ENCODE results near the gene LYSMD4. TPM values are rescaled to one million over a fixed set of nuclear protein-coding genes. Genes with fewer than 3 reads are reported as not detected.

The LYSMD4 gene
- total RNA-seq, 1 experiment from 2014 or later = 8.9 TPM

- no TSS peak for BruUV-seq (replicated peaks)
- POLR2A ChIA-PET (ENCODE audit: unreplicated experiment) = no interaction called here
- Histone ChIP-seq H4K20me1 (ENCODE audit: low read length) (no peaks in the 10 kb centered on the region), H3K27ac (ENCODE audit: low read length) (no peak overlapping the region), H3K27me3 (ENCODE audit: low read length) (no peaks in the 10 kb centered on the region), H3K4me3 (ENCODE audit: low read length) (no peak overlapping the region), H3F3A (ENCODE audit: low read length, unreplicated experiment) (peaks cover 5% of the 10 kb centered on the region), H3K9me3 (ENCODE audit: low read length) (no peaks in the 10 kb centered on the region), H3K9ac (ENCODE audit: low read length) (no peak overlapping the region), H3K4me2 (ENCODE audit: low read length) (peak overlapping the region; percentile 44; the same call in 1 of the 2 replicates), H3K4me1 (ENCODE audit: insufficient read depth, low read length) (peaks cover 34% of the 10 kb centered on the region), H3K79me2 (ENCODE audit: low read length) (no peaks in the 10 kb centered on the region), H3K36me3 (ENCODE audit: low read depth, low read length) (no peaks in the 10 kb centered on the region; the same call in 1 of the 2 replicates), H2AFZ (ENCODE audit: low read length) (no peak overlapping the region), H3K9me2 (replicated peaks; ENCODE audit: low read length) (no peaks in the 10 kb centered on the region)
- no peak for ATAC-seq
- intact Hi-C loops (cut with micrococcal nuclease) = loop anchor here (10.0 kb wide), 1 partner anchor 142 kb away; the partner anchor contains the start of gene MEF2A
- TF ChIP-seq EZH2phosphoT487 (IDR thresholded peaks at IDR 0.05; ENCODE audit: borderline replicate concordance, low read length) (no peak), EZH2 (IDR thresholded peaks at IDR 0.05; ENCODE audit: low read length, unreplicated experiment) (no peak)
- TF ChIP-seq, protein P1, sequence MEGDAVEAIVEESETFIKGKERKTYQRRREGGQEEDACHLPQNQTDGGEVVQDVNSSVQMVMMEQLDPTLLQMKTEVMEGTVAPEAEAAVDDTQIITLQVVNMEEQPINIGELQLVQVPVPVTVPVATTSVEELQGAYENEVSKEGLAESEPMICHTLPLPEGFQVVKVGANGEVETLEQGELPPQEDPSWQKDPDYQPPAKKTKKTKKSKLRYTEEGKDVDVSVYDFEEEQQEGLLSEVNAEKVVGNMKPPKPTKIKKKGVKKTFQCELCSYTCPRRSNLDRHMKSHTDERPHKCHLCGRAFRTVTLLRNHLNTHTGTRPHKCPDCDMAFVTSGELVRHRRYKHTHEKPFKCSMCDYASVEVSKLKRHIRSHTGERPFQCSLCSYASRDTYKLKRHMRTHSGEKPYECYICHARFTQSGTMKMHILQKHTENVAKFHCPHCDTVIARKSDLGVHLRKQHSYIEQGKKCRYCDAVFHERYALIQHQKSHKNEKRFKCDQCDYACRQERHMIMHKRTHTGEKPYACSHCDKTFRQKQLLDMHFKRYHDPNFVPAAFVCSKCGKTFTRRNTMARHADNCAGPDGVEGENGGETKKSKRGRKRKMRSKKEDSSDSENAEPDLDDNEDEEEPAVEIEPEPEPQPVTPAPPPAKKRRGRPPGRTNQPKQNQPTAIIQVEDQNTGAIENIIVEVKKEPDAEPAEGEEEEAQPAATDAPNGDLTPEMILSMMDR (conservative IDR thresholded peaks at IDR 0.05; ENCODE audit: low read depth, low read length) = no peak
- CTCF ChIA-PET = no interaction called here
- no peak for DNase-seq
These were observed 26.5 kb downstream of the LYSMD4 start for GRCh38 chr15:99706557-99707303.

- DNase-seq (peak; percentile 93), ATAC-seq (peak; percentile 61)
- H3K9ac ChIP-seq (ENCODE audit: low read length) = no peak overlapping the region
- POLR2A ChIA-PET (ENCODE audit: unreplicated experiment) = no interaction called here
- no peak overlapping the region for H3K27ac ChIP-seq (ENCODE audit: low read length)
- CTCF ChIA-PET = interaction anchor here (0.5 to 1.5 kb wide), 11 partner anchors 26 to 435 kb away, joined by 3 to 18 read pairs (median 3); partner anchors contain the start of gene LYSMD4
- no peak overlapping the region; the same call in 1 of the 2 replicates for H3K4me2 ChIP-seq (ENCODE audit: low read length)
- peaks cover 5% of the 10 kb centered on the region for H3F3A ChIP-seq (ENCODE audit: low read length, unreplicated experiment)
- BruUV-seq (replicated peaks) = no TSS peak
- no peaks in the 10 kb centered on the region for H3K9me3 ChIP-seq (ENCODE audit: low read length)
- H3K27me3 ChIP-seq (ENCODE audit: low read length) = no peaks in the 10 kb centered on the region
- no peak for TF ChIP-seq EZH2phosphoT487 (IDR thresholded peaks at IDR 0.05; ENCODE audit: borderline replicate concordance, low read length)
- TF ChIP-seq, protein P1 (conservative IDR thresholded peaks at IDR 0.05; ENCODE audit: low read depth, low read length) = peak; percentile 73
- no peaks in the 10 kb centered on the region for H3K79me2 ChIP-seq (ENCODE audit: low read length)
- no peaks in the 10 kb centered on the region for H4K20me1 ChIP-seq (ENCODE audit: low read length)
- H2AFZ ChIP-seq (ENCODE audit: low read length) = no peak overlapping the region
- H3K4me1 ChIP-seq (ENCODE audit: insufficient read depth, low read length) = peaks cover 33% of the 10 kb centered on the region
- H3K4me3 ChIP-seq (ENCODE audit: low read length) = no peak overlapping the region
- intact Hi-C loops (cut with micrococcal nuclease) = loop anchor here (1.0 to 10.0 kb wide), 4 partner anchors 26 to 432 kb away; partner anchors contain the start of gene MEF2A
- no peaks in the 10 kb centered on the region for H3K9me2 ChIP-seq (replicated peaks; ENCODE audit: low read length)
- no peaks in the 10 kb centered on the region for H3K36me3 ChIP-seq (ENCODE audit: low read depth, low read length)
These were observed 28.8 kb downstream of the LYSMD4 start for GRCh38 chr15:99704444-99704838.

All from PC-3 (cell line).